Sigmoid colon (tissue), 7 donors: ENCODE measurements around the gene TAS2R60. TPM values are rescaled to one million over a fixed set of nuclear protein-coding genes. Genes with fewer than 3 reads are reported as not detected.

Experiments
- DNase-seq: peaks from one replicate; pipeline ENCODE4 v3.0.0-alpha.2; 2019
- H3K27ac ChIP-seq, 4 donors: fragments of 200-600 bp; sonication (generic); one replicate each; pipeline ENCODE4 v1.5.1; 2016 to 2019; ENCODE audit warnings: mild to moderate bottlenecking in 1 of 4
- H3K27me3 ChIP-seq, 3 donors: fragments of 200-600 bp; sonication (generic); one replicate each; pipeline ENCODE4 v1.5.1; 2019; ENCODE audit warnings: mild to moderate bottlenecking in 1 of 3
- H3K36me3 ChIP-seq, 4 donors: fragments of 200-600 bp; sonication (generic); one replicate each; pipeline ENCODE4 v1.5.1; 2016 to 2019
- H3K4me1 ChIP-seq, 4 donors: fragments of 200-600 bp; sonication (generic); one replicate each; pipeline ENCODE4 v1.5.1; 2017 to 2019
- H3K4me3 ChIP-seq, 4 donors: fragments of 200-600 bp; sonication (generic); one replicate each; pipeline ENCODE4 v1.5.1; 2017 to 2019; ENCODE audit warnings: mild to moderate bottlenecking in 2 of 4, moderate library complexity in 1 of 4
- H3K9me3 ChIP-seq, 4 donors: fragments of 200-600 bp in 3 of 4; sonication (generic) in 3 of 4; one replicate each; pipeline versions ENCODE4 v1.5.1 to v1.6.1; 2013 to 2019
- CTCF ChIP-seq, 4 experiments: fragments of 450-650 bp in 3 of 4; fragments of 200-600 bp in 1 of 4; IDR thresholded peaks; one replicate each; pipeline ENCODE4 v1.5.1; 2016 to 2019; ENCODE audit warnings: antibody characterized with exemption in 4 of 4, mild to moderate bottlenecking in 3 of 4, moderate library complexity in 2 of 4
- EP300 ChIP-seq, 4 donors: sonication (generic); formaldehyde crosslinking; IDR thresholded peaks; one replicate each; pipeline ENCODE4 v1.6.1; 2017; ENCODE audit warnings: antibody characterized with exemption in 4 of 4
- POLR2A ChIP-seq, 2 donors: fragments of 450-650 bp; IDR thresholded peaks; one replicate each; pipeline ENCODE4 v1.6.1; 2016; ENCODE audit warnings: antibody characterized with exemption in 2 of 2, mild to moderate bottlenecking in 2 of 2, moderate library complexity in 2 of 2
- POLR2AphosphoS5 ChIP-seq, 4 donors: sonication (generic); formaldehyde crosslinking; IDR thresholded peaks; one replicate each; pipeline ENCODE4 v1.6.1; 2017; ENCODE audit warnings: antibody characterized with exemption in 4 of 4
- WGBS, 2 donors: extraction: QIAGEN DNeasy Blood & Tissue Kit; methylation state at CpG; one replicate each; pipeline ENCODE4 v1.1.7; 2013; 5-methylcytosine and 5-hydroxymethylcytosine counted together
- intact Hi-C: fragments of 100-400 bp; cut with DNase I; formaldehyde crosslinking; loops from one replicate; pipeline ENCODE4 v1.15.1; 2023
- polyA plus RNA-seq, 3 donors: library from polyadenylated mRNA; stranded (reverse); fragments of 200-250 nt; gene quantifications; one replicate each; pipeline ENCODE4 v1.2.3, GENCODE V29; 2013
- total RNA-seq, 4 donors: library from RNA; depleted of rRNA; stranded (reverse); fragments of >200 nt; gene quantifications; one replicate each; pipeline ENCODE4 v1.1.0, GENCODE V29; 2016
- donor health status: healthy with polysubstance abuse.
- donor health status: Bipolar disorder and iron deficiency.
- donor health status: healthy.

The TAS2R60 gene
- total and polyA plus RNA-seq, 7 donors: not detected

GRCh38 chr7:143426479-143427142 is 16.6 kb upstream of the TAS2R60 start:
- Histone ChIP-seq H3K4me1 (no peaks in the 10 kb centered on the region), H3K4me3 (no peak overlapping the region), H3K36me3 (no peaks in the 10 kb centered on the region), H3K27me3 (no peaks in the 10 kb centered on the region), H3K27ac (no peak overlapping the region), H3K9me3 (no peaks in the 10 kb centered on the region)
- TF ChIP-seq EP300 (IDR thresholded peaks at IDR 0.05) (no peak), POLR2AphosphoS5 (IDR thresholded peaks at IDR 0.05) (no peak), POLR2A (IDR thresholded peaks at IDR 0.05) (no peak), CTCF (IDR thresholded peaks at IDR 0.05) (no peak)
- intact Hi-C loops: no loop called here
- 92 to 97% methylated on average over 2 of the region's 2 CpGs for WGBS, 2 donors
- no peak for DNase-seq

DNA sequence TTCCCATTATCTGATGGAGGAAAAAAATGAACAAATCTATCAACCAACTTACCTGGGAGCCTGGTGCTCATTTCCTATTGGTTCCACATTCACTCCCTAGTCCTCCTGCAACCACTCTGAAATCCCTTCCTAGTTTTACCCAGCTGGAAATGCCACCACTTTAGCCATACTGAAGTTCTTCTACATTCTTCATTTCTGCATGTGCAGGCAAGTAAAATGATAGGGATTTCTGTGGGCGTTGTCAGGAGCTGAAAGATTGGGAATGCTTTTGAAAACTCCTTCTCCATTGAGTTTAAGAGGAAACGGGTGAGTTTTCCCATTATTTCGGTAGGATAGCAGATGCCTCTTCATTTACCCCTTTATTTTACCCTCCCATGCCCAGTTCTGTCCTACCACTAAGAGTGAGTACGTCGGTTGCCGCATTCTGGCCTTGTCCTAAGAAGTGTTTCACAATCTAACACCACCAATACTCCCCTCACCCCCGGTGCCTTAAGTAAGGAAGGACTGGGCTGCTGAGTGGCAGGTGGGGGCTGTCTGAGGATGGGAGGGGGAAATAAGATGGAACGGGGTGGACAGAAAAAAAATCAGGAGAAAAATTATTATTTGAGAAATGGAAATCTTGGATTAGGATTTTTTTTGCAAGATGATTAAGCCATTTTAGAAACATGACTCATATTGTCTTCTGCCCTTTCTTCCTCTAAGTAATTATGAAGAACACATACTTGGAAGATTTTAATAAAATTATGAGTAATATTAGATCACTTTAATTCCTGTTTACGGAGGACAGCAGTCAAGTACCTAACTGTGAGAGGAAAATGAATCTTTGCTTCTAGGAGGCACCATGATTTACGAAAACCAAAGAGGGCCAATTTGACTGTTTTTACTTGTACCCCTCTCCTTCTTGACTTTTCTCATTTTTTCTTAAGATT is 13.2 kb upstream of the TAS2R60 start:
- WGBS, 2 donors: 88 to 92% methylated on average over 10 of the region's 10 CpGs
- TF ChIP-seq EP300 (IDR thresholded peaks at IDR 0.05) (no peak), CTCF (IDR thresholded peaks at IDR 0.05) (no peak), POLR2AphosphoS5 (IDR thresholded peaks at IDR 0.05) (no peak), POLR2A (IDR thresholded peaks at IDR 0.05) (no peak)
- DNase-seq: no peak
- Histone ChIP-seq H3K9me3 (no peaks in the 10 kb centered on the region), H3K27me3 (no peaks in the 10 kb centered on the region), H3K36me3 (no peaks in the 10 kb centered on the region), H3K27ac (no peak overlapping the region), H3K4me3 (no peak overlapping the region), H3K4me1 (no peaks in the 10 kb centered on the region)
- intact Hi-C loops: loop anchor here (10.0 kb wide), 1 partner anchor 415 kb away; no protein-coding TSS in a partner anchor

- H3K36me3 ChIP-seq: no peaks in the 10 kb centered on the region
- TF ChIP-seq EP300 (IDR thresholded peaks at IDR 0.05) (no peak), POLR2AphosphoS5 (IDR thresholded peaks at IDR 0.05) (no peak), POLR2A (IDR thresholded peaks at IDR 0.05) (no peak), CTCF (IDR thresholded peaks at IDR 0.05) (no peak)
- no peak overlapping the region for H3K27ac ChIP-seq
- WGBS, 2 donors: 46 to 68% methylated on average over 2 of the region's 2 CpGs
- no peak overlapping the region for H3K4me3 ChIP-seq
- no peaks in the 10 kb centered on the region for H3K4me1 ChIP-seq
- no peaks in the 10 kb centered on the region for H3K9me3 ChIP-seq
- H3K27me3 ChIP-seq: no peaks in the 10 kb centered on the region
- DNase-seq: no peak
- intact Hi-C loops: loop anchor here (10.0 kb wide), 1 partner anchor 416 kb away; no protein-coding TSS in a partner anchor
Observed at GRCh38 chr7:143431109-143431508, 12.1 kb upstream of the TAS2R60 start.

- no peak overlapping the region for H3K27ac ChIP-seq
- no peaks in the 10 kb centered on the region for H3K9me3 ChIP-seq
- H3K4me1 ChIP-seq: no peaks in the 10 kb centered on the region
- 91 to 96% methylated on average over 4 of the region's 4 CpGs for WGBS, 2 donors
- intact Hi-C loops: loop anchor here (10.0 kb wide), 1 partner anchor 419 kb away; no protein-coding TSS in a partner anchor
- no peaks in the 10 kb centered on the region for H3K36me3 ChIP-seq
- H3K27me3 ChIP-seq: no peaks in the 10 kb centered on the region
- DNase-seq: no peak
- no peak for TF ChIP-seq POLR2A (IDR thresholded peaks at IDR 0.05)
- no peak for TF ChIP-seq POLR2AphosphoS5 (IDR thresholded peaks at IDR 0.05)
- TF ChIP-seq CTCF (IDR thresholded peaks at IDR 0.05): no peak
- no peak for TF ChIP-seq EP300 (IDR thresholded peaks at IDR 0.05)
- H3K4me3 ChIP-seq: no peak overlapping the region
Observed at GRCh38 chr7:143433759-143434158, 9.5 kb upstream of the TAS2R60 start.
